Activated CD8-positive, alpha-beta memory T cell treated with anti-CD3 and anti-CD28 coated beads, Interleukin-2, amount 50 U/mL, for 1 hour (primary cell): ENCODE data around the gene AFG1L.
"Not testable (repeated sequence)": the region's sequence is repeated elsewhere in the genome, so short reads cannot be mapped to it uniquely, and the experiment has no call there.

Experiments
- DNase-seq: peaks from one replicate; pipeline ENCODE4 v3.0.0-alpha.2; 2020; ENCODE audit errors: extremely low read depth

AFG1L gene

GRCh38 chr6:108416047-108416833 lies 121.4 kb downstream of the AFG1L start:
- not testable (repeated sequence) for DNase-seq

DNA sequence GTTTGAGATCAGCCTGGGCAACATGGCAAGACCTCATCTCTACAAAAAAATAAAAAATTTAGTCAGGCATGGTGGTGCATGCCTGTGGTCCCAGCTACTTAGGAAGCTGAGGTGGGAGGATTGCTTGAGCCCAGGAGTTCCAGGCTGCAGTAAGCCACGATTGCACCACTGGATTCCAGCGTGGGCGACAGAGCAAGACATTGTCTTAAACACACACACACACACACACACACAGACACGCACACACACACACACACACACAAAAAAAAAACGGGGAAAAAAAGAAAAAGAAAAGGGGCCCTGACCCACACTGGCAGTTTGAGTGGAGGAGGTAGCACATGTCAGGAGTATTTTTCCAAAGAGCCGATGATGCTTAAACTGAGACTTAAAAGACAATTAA lies 122.2 kb downstream of the AFG1L start:
- DNase-seq, result no peak

DNA sequence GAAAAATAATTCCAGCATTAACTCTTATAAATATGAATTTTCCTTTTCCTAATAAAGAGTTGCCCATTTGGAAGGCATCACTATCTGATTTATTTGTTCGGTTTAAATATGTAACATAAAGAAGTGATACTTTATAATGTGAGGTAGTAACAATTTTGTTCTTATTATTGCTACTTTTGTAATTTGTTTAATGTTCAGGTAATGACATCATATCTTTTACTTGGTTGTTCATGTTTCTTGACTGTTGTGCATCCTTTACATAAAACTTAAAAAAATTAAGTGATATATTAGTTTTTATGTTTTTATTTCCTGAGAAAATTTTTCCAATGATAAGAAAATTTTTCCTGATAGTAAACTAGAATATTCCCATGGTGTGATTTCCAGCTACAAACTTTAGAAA lies 124.6 kb downstream of the AFG1L start:
- no peak for DNase-seq

DNA sequence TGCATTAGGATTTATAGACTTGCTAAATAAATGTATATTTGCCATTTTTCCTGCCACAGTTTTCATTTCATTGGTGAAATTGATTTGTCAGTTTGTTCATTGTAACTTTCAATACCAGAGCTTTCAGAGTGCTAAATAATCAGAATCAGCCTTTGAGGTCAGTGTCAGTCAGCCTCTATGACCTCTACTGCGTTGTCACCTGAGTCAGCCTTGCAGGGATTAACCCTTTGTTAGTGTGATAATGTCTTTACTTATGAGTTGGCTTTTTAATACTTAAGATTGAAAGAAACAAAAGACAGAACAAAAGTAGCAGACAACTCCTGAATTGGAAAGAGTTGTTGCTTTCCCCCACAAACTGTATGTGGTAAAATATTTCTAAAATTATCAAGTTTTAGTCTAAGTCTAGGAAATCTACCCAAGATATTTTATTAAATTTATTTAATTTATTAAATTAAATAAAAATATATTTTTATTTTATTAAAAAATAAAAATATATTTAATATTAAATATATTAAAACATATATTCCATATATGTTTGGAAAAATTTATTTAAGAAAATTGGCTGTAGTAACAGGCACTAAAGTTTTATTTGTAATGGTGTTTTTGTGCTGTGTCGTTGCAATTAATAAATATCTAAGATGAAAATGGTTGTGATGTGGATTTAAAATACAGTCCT lies 125.2 kb downstream of the AFG1L start:
- DNase-seq, result no peak

DNA sequence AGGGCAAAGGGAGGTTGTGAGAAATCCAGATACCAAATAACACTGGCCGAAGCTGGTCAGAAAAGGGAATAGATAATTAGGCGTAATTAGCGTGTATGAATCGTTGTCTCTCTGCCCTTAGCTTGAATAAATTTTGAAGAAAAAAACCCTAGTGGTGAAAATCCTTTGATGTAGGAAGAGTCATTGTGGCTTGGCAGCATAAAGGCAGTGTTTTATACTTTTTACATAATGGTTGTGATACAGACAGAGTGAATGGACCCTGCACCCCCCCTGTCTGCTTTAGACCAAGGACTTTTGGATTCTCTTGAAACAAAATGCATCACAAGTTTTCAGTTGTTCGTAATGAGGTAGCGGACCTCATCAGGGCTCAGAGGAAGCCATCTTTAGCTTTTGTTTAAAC lies 126.5 kb downstream of the AFG1L start:
- no peak for DNase-seq

DNA sequence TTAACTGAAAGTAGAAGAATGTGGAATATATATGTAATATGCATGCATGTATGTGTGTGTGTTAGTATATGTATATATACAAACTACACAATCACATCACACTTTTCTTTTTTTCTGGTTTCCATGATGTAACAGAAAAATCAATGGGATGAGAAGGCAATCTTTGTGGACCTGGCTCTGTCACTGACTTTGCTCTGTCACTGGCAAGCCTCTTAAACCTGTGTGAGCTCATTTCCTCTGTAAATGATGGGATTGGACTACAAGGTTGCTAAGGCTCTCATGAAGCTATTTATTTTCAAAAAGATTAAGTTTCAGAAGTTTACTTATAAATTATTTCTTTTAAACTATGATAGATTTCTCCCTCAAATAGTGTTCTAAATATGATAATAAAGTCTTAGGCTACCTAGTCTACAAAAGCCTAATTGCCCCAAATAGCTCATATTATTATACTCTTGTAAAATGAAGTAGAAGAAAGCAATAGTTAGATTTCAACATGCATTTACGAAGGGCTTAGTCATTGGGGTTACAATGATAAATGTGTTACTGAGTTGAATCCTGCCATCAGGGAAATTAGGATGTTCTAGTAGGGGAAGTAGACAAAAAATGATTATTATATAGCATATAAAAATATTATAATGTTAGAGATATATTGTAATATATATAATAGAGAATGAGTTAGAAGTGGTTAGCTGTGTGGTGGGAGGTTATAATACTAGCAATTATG lies 129.3 kb downstream of the AFG1L start:
- no peak for DNase-seq

DNA sequence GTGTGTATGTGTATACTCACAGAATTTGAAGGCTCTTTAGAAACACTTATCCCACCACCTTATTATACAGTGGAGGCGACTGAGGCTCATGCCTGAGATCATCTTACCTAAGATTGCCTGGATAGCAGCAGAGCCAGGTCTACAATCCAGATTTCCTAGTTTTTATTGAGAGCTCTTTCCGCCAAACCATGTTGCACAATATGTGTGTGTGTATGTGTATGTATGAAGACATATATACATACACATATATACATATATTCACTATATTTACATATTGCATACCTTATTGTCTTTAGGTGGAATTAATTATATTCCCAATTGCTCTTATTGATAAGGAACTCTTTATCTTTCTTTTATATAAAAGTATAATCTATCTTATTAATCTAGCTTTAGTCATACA lies 130.6 kb downstream of the AFG1L start:
- DNase-seq, result no peak

DNA sequence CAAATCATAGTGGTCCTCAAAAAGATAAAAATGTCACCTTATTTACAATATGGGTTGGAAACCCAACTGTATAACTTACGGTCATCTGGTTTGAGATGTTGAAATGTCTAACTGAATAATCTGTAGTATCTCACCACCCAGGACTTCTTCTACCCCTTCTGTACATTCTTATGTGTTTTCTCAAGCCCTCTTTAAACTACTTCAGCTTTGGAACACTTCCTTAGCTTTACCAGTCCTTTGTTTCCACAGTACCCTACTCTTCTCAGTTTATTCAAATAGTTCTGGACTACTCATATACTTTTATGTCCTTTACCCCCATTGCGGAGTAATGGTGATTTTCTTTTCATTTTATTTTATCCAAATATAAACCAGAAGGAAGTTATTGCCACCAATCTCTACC lies 137.3 kb downstream of the AFG1L start:
- DNase-seq, result no peak

- DNase-seq, result no peak
These were observed 137.9 kb downstream of the AFG1L start for GRCh38 chr6:108432792-108433191.

DNA sequence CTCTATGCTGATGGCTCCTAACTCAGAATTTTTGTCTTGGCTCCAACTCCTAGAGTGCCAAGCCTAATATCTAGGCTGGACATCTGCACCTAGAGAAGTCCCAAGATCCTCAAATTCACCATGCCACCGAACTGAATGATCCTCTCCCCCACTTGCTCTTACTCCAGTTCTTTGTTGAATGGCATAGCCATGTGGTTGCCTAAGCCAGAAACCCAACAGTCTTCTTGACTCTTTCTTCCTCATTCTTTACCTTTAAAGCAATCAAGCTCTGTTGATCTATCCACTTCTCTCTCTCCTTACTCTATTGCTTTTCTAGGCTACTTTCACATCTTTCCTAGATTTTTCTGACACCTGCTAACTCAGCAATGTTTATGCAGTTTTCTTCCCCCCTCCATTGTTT lies 139.4 kb downstream of the AFG1L start:
- no peak for DNase-seq

DNA sequence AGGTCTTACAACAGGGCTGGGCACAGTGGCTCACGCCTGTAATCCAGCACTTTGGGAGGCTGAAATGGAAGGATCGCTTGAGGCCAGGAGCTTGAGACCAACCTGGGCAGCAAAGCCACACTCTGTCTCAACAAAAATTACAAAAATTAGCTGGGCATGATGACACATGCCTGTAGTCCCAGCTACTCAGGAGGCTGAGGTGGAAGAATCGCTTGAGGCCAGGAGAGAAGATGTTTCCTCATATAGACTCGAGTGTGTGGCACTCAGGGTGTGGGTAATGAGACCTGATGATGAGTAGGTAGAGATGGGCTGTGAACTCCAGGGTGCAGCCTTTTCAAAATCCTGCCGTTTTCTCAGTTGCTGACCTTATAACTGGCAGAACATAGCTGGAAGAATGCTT lies 140.5 kb downstream of the AFG1L start:
- no peak for DNase-seq

- no peak for DNase-seq
These were observed 141.9 kb downstream of the AFG1L start for GRCh38 chr6:108436771-108437170.

GRCh38 chr6:108437821-108438220 lies 143.0 kb downstream of the AFG1L start:
- DNase-seq, result no peak

GRCh38 chr6:108438918-108439317 lies 144.1 kb downstream of the AFG1L start:
- no peak for DNase-seq

DNA sequence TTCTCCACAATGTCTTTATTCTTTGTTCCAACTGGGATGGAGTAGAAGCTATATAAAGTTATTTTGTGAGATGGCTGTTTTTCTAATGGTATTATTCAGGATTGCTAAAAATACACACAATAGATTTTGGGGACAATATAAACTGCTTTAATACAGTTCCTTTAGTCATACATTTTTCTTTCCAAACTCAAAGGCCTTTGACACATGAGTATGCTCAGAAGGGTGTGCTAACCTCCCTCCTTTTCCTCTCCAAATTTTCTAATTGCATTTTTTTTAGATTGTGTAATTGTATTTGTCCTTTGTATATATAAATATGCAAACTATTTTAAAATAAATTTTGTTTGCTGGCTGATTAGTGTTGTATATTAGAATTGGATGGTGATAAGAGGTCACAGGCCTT lies 146.3 kb downstream of the AFG1L start:
- no peak for DNase-seq

GRCh38 chr6:108442770-108443520 lies 148.1 kb downstream of the AFG1L start:
- DNase-seq, result no peak

DNA sequence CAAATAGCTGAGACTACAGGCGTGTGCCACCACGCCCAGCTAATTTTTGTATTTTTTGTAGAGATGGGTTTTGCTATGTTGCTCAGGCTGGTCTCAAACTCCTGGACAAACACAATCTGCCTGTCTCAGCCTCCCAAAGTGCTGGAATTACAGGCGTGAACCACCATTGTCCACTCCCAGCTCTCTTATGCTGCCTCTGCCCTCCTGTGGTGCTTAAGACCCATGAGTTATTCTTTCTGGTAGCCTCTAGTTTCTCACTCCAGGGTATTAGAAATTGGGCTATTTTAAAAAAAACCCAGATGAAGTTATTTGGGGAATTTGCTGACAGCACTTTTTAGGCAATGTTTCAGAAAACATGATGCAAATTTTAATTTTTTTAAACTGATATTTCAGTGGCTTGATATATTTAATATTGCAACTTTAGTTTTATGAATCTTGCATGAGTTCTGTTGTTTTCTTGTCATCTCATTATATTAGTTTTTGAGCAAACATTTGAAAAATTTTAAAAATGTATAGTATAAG lies 151.8 kb downstream of the AFG1L start:
- DNase-seq, result no peak

GRCh38 chr6:108448481-108448880 lies 153.6 kb downstream of the AFG1L start:
- no peak for DNase-seq

DNA sequence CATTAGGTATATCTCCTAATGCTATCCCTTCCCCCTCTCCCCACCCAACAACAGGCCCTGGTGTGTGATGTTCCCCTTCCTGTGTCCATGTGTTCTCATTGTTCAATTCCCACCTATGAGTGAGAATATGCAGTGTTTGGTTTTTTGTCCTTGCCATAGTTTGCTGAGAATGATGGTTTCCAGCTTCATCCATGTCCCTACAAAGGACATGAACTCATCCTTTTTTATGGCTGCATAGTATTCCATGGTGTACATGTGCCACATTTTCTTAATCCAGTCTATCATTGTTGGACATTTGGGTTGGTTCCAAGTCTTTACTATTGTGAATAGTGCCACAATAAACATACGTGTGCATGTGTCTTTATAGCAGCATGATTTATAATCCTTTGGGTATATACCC lies 154.9 kb downstream of the AFG1L start:
- DNase-seq, result not testable (repeated sequence)

DNA sequence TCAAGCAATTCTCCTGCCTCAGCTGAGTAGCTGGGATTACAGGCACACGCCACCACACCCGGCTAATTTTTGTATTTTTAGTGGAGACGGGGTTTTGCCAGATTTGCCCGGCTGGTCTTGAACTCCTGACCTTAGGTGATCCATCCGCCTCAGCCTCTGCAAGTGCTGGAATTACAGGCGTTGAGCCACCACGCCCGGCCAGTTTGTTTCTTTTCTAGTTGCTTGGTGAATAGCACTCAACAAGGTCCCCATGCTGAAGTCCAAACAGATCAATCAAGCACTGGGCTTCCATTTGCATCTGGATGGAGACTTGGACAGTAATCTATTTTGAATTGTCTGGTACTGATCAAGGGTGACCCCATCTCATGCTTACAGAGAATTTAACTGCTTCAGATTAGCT lies 157.0 kb downstream of the AFG1L start:
- DNase-seq, result no peak

GRCh38 chr6:108452711-108453195 lies 157.9 kb downstream of the AFG1L start:
- DNase-seq, result no peak
